ENCODE results near the gene STX4. TPM values are rescaled to one million over a fixed set of nuclear protein-coding genes. Genes with fewer than 3 reads are reported as not detected.

The STX4 gene
- total RNA-seq, 4 donors from 2014 or later, result 36.8 to 54.0 (median 41.0) TPM

- intact Hi-C loops (cut with DNase I), result no loop called here
- Histone ChIP-seq H3K4me3 (no peak within 1 kb of the TSS), H3K36me3 (peaks cover 9 to 84% (median 80%) of the 10 kb centered on the region in 4 donors), H3K9me3 (no peaks in the 10 kb centered on the region), H3K27me3 (no peaks in the 10 kb centered on the region), H3K27ac (replicated peaks in 1 of 4) (no peak within 1 kb of the TSS), H3K4me1 (peaks cover 9 to 14% (median 11%) of the 10 kb centered on the region in 4 donors)
- DNase-seq (ENCODE audit: extremely low spot score), result no peak
- no peak for TF ChIP-seq POLR2A (IDR thresholded peaks at IDR 0.05; ENCODE audit: low read depth)
- no peak for TF ChIP-seq CTCF (IDR thresholded peaks at IDR 0.05)
- TF ChIP-seq POLR2AphosphoS5 (IDR thresholded peaks at IDR 0.05), result no peak
- TF ChIP-seq EP300 (IDR thresholded peaks at IDR 0.05), result no peak
- 76% methylated on average over 12 of the region's 15 CpGs for WGBS
Measured at GRCh38 chr16:31088459-31089183, 55.3 kb downstream of the STX4 start, which contains the start of gene PRSS53. Gene PRSS53 (minus strand): TSS chr16:31088943. CDS start chr16:31088809, 134 bp downstream.

GRCh38 chr16:31089199-31089598 lies 55.8 kb downstream of the STX4 start:
- peaks cover 12 to 20% (median 16%) of the 10 kb centered on the region in 4 donors for H3K4me1 ChIP-seq
- H3K36me3 ChIP-seq, result peaks cover 9 to 78% (median 74%) of the 10 kb centered on the region in 4 donors
- DNase-seq (ENCODE audit: extremely low spot score), result no peak
- no peaks in the 10 kb centered on the region for H3K9me3 ChIP-seq
- H3K27ac ChIP-seq (replicated peaks in 1 of 4), result no peak overlapping the region
- intact Hi-C loops (cut with DNase I), result no loop called here
- 94% methylated on average over 8 of the region's 8 CpGs for WGBS
- H3K27me3 ChIP-seq, result no peaks in the 10 kb centered on the region
- no peak overlapping the region for H3K4me3 ChIP-seq
- TF ChIP-seq CTCF (IDR thresholded peaks at IDR 0.05) (no peak), EP300 (IDR thresholded peaks at IDR 0.05) (no peak), POLR2AphosphoS5 (IDR thresholded peaks at IDR 0.05) (no peak), POLR2A (IDR thresholded peaks at IDR 0.05; ENCODE audit: low read depth) (no peak)

Other genes starting within 250 kb of the STX4 start
- 10 to 100 TPM; 10.4 to 17.1 (median 15.4) TPM for gene ZNF629, start 246.4 kb upstream of the STX4 start, total RNA-seq
- 10 to 100 TPM; 42.1 to 57.9 (median 45.5) TPM for gene BCL7C, start 139.5 kb upstream of the STX4 start, total RNA-seq
- 10 to 100 TPM in 2 of 4 donors, 1 to 10 TPM in 2; 6.2 to 18.8 (median 10.9) TPM for gene CTF1, start 136.9 kb upstream of the STX4 start, total RNA-seq
- 10 to 100 TPM; 12.1 to 28.1 (median 17.7) TPM for gene FBXL19, start 110.0 kb upstream of the STX4 start, total RNA-seq
- 10 to 100 TPM; 33.0 to 56.5 (median 45.8) TPM for gene ORAI3, start 84.5 kb upstream of the STX4 start, total RNA-seq
- 10 to 100 TPM in 2 of 4 donors, 1 to 10 TPM in 2; 7.1 to 25.4 (median 9.9) TPM for gene SETD1A, start 75.8 kb upstream of the STX4 start, total RNA-seq
- 10 to 100 TPM; 15.4 to 33.0 (median 17.9) TPM for gene HSD3B7, start 48.4 kb upstream of the STX4 start, total RNA-seq
- gene STX1B, start 22.9 kb upstream of the STX4 start, total RNA-seq, result 1 to 10 TPM in 3 of 4 donors, under 1 TPM in 1; 0.92 to 2.6 (median 1.8) TPM
- 10 to 100 TPM in 3 of 4 donors, 1 to 10 TPM in 1; 9.6 to 19.3 (median 10.6) TPM for gene ZNF668, start 40.7 kb downstream of the STX4 start, total RNA-seq
- 10 to 100 TPM; 11.6 to 17.6 (median 15.5) TPM for gene ZNF646, start 40.9 kb downstream of the STX4 start, total RNA-seq
- gene PRSS53, start 55.4 kb downstream of the STX4 start, total RNA-seq, result 1 to 10 TPM in 3 of 4 donors, under 1 TPM in 1; 0.83 to 2.3 (median 1.2) TPM
- gene VKORC1, start 61.2 kb downstream of the STX4 start, total RNA-seq, result 100 to 1,000 TPM in 2 of 4 donors, 10 to 100 TPM in 2; 81.4 to 122 (median 108) TPM
- gene BCKDK, start 74.8 kb downstream of the STX4 start, total RNA-seq, result 10 to 100 TPM; 34.1 to 73.7 (median 51.4) TPM
- 10 to 100 TPM; 61.0 to 83.4 (median 72.6) TPM for gene KAT8, start 84.1 kb downstream of the STX4 start, total RNA-seq
- gene PRSS8, start 102.2 kb downstream of the STX4 start, total RNA-seq, result under 1 TPM in 1 of 4 donors, not detected in 3; 0.34 TPM
- gene PRSS36, start 116.5 kb downstream of the STX4 start, total RNA-seq, result 1 to 10 TPM; 2.7 to 8.4 (median 5.1) TPM
- 10 to 100 TPM; 24.0 to 45.1 (median 34.2) TPM for gene FUS, start 146.6 kb downstream of the STX4 start, total RNA-seq
- 10 to 100 TPM; 14.5 to 28.9 (median 22.9) TPM for gene PYCARD, start 169.2 kb downstream of the STX4 start, total RNA-seq
- under 1 TPM in 2 of 4 donors, not detected in 2; under 0.01 to 0.84 TPM for gene TRIM72, start 180.6 kb downstream of the STX4 start, total RNA-seq
- not detected for gene PYDC1, start 183.6 kb downstream of the STX4 start, total RNA-seq
- 10 to 100 TPM; 12.2 to 25.2 (median 14.9) TPM for gene ITGAM, start 226.4 kb downstream of the STX4 start, total RNA-seq

All from esophagus muscularis mucosa (tissue), 4 donors.